GM19099 (cell line): Measurements from ENCODE around the gene TNFRSF4.

Experiments used
- POLR2A ChIP-seq: IDR thresholded peaks from 3 replicates; pipeline ENCODE4 v1.6.1; 2011; ENCODE audit warnings: low read depth; ENCODE audit not compliant: insufficient read length; ENCODE audit errors: extremely low read depth

TNFRSF4 gene

GRCh38 chr1:1217621-1218523, 3.9 kb upstream of the TNFRSF4 start:
- no peak for TF ChIP-seq POLR2A

DNA sequence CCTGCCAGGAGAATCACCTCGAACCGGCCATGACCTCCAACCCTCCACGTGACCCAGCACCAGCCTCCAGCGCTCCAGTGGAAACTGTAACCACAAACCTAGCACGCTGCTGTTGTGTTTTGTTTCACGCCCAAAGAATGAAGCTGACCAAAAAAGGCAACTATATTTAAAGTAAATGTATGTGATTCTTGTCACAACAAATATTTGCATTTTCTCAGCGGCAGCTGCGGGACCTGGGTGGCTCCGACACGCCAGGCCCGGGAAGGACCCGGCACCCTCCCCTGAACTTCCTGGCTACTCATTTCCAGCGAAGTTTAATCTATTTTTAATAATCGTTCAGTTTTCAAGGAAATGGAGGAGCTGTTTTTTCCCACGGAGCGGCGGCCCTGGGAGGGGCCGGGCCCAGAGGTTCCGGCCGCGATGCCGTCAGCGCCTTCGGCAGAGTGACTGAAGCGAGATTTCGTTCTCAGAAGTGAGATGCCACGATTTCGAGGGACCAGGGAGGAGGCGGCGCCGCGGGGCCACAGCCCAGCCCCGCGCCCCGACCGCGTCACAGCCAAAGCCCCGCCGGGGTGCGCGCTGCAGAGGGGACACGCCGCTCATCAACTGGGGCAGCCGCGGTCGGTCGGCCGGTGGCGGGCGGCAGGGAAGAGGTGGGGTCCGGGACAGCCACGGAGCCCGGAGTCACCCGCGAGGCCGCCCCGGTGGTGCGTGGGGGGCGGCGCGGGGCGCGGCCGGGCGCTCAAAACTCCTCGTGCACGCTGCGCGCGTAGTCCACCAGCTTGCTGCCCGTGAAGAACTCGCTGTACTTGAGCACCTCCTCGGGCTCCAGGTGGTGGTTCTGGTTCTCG, 3.0 kb upstream of the TNFRSF4 start:
- TF ChIP-seq POLR2A, result no peak

DNA sequence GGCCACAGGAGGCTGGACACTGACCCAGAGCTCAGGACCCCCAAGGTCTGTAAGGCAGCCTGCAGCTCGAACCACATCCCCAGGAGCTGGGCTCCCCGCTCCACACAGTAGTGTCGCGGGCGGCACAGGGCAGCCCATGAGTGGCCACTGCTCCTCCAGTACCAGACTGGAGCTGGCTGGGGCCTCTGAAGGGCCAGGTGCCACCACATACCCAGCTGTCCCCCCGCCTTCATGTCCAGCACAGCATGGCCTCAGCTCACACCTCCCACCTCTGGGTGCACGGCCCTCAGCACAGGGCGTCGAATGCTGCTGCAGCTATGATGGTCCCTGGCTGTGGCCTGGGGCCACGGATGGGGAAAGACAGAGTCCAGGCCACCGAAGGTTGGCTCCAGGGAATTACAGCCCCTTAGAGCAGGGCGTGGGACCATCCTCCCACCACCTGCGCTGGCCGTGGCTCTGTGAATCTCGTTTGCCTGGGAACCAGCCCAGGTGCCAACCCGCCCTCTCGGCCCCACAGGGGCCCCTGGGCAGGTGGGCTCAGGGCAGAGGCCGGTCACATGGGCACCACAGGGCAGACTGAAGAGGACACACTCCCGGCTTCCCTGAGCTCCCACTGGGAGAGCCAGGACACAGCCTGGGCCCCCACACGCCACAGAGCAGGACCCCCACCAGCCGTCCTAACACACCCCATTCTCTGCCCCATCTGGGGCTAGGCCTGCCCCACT, 2.1 kb upstream of the TNFRSF4 start:
- no peak for TF ChIP-seq POLR2A

GRCh38 chr1:1215080-1215676, 1.2 kb upstream of the TNFRSF4 start:
- no peak for TF ChIP-seq POLR2A

GRCh38 chr1:1212780-1213344, 1.1 kb downstream of the TNFRSF4 start:
- peak; percentile 41 for TF ChIP-seq POLR2A

- TF ChIP-seq POLR2A, result no peak
Observed at GRCh38 chr1:1211541-1212441, 2.2 kb downstream of the TNFRSF4 start.

DNA sequence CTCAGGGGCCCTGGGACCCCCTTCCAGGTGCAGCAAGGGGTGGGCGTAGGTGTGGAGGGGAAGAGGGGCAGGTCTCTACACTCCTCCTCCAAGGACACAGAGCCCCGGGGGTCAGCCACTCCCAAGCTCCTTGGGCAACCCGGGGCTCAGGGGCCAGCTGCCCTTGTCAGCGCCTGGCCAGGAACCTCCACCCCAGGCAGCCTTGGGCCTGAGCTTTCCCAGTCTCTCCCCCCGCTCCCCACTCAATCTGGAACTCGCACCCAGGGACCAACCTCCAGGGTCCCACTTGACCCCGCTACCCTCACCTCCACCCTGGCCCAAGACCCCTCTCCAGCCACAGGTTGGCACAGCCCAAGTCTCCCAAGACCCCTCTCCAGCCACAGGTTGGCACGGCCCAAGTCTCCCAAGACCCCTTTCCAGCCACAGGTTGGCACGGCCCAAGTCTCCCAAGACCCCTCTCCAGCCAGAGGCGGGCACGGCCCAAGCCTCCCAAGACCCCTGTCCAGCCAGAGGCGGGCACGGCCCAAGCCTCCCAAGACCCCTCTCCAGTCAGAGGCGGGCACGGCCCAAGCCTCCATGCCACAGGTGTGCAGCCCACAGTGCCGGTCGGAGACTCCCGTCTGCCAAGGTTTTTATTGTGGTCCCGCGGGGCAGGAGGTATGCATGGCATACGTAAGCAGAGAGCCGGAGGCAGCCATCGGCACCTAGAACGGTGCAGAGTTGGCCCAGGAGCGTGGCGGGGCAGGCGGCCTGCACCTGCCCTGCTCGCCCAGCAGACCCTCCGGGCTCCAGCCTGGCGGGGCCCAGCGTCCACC, 3.0 kb downstream of the TNFRSF4 start:
- TF ChIP-seq POLR2A, result no peak

DNA sequence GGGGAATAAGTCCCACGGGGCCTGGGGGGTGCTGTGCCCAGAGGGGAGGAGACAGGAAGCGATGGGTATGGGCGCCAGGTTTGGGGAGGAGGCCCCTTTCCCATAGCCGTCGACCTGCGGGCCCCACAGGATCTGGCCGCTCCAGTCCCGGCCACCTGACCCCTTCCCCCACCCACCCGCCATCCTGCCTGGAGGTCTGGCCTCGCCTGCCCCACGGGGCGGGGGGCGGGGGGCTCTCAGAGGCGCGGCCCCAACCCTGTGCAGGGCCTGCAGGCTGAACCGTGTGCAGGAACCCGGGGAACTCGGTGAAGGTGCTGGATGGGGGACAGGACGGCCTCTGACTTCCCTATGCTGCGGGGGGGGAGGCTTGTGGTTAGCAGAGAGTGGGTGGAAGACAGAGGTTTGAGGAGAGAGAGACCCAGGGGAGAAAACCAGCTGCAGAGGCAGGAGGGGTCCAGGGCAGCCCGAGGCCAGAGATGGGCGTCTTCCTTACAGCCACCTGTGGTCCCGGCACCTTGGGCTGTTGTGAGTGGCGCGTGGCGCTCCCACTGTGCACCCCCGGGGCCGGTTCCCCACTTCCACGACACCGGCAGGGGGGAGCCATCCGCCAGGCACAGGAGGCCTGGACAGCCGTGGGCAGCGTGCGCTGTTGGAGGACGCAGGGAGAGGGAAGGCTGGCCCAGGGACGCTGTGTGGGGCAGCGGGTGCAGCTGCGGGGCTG, 5.1 kb downstream of the TNFRSF4 start:
- TF ChIP-seq POLR2A, result no peak

GRCh38 chr1:1207571-1207892, 6.4 kb downstream of the TNFRSF4 start:
- TF ChIP-seq POLR2A, result no peak

- TF ChIP-seq POLR2A, result no peak
Observed at GRCh38 chr1:1206966-1207531, 6.9 kb downstream of the TNFRSF4 start.

GRCh38 chr1:1206376-1206965, 7.5 kb downstream of the TNFRSF4 start, which contains the start of gene TNFRSF18:
TSS of gene TNFRSF18 (minus strand) at chr1:1206592. CDS start at chr1:1206571, 21 bp downstream.
- no peak for TF ChIP-seq POLR2A

- TF ChIP-seq POLR2A, result no peak
Observed at GRCh38 chr1:1205769-1206375, 8.1 kb downstream of the TNFRSF4 start.
